ENCODE data around the gene SDC3.
A peak's percentile ranks its signal among the peaks of the same experiment; 100 is the strongest.

SDC3 gene

GRCh38 chr1:30907481-30908315, 860 bp downstream of the SDC3 start:
- Histone ChIP-seq H3K4me3 (ENCODE audit: low read length) (peak overlapping the region; percentile 55), H2AFZ (ENCODE audit: low read depth, low read length) (no peak overlapping the region), H4K20me1 (ENCODE audit: insufficient read depth, low read length) (no peaks in the 10 kb centered on the region), H3K79me2 (ENCODE audit: low read length) (no peaks in the 10 kb centered on the region), H3K36me3 (replicated peaks; ENCODE audit: low read depth, low read length) (no peaks in the 10 kb centered on the region), H3K4me2 (ENCODE audit: low read length) (peak overlapping the region; percentile 41), H3K27me3 (ENCODE audit: low read depth, low read length) (peaks cover 25% of the 10 kb centered on the region), H3K4me1 (ENCODE audit: low read length) (peaks cover 14% of the 10 kb centered on the region), H3K27ac (ENCODE audit: low read length) (no peak overlapping the region), H3K9ac (ENCODE audit: low read length) (no peak overlapping the region), H3K9me3 (ENCODE audit: insufficient read depth, low read length) (no peaks in the 10 kb centered on the region)
- TF ChIP-seq CTCF (IDR thresholded peaks at IDR 0.05; ENCODE audit: low read depth, low read length) (no peak), EZH2phosphoT487 (IDR thresholded peaks at IDR 0.05; ENCODE audit: low read depth) (no peak)

GRCh38 chr1:30906631-30907441, 1.7 kb downstream of the SDC3 start:
- H4K20me1 ChIP-seq (ENCODE audit: insufficient read depth, low read length), result no peaks in the 10 kb centered on the region
- no peak overlapping the region for H3K4me2 ChIP-seq (ENCODE audit: low read length)
- no peaks in the 10 kb centered on the region for H3K79me2 ChIP-seq (ENCODE audit: low read length)
- H3K36me3 ChIP-seq (replicated peaks; ENCODE audit: low read depth, low read length), result no peaks in the 10 kb centered on the region
- TF ChIP-seq EZH2phosphoT487 (IDR thresholded peaks at IDR 0.05; ENCODE audit: low read depth), result no peak
- TF ChIP-seq CTCF (IDR thresholded peaks at IDR 0.05; ENCODE audit: low read depth, low read length), result no peak
- H3K9me3 ChIP-seq (ENCODE audit: insufficient read depth, low read length), result no peaks in the 10 kb centered on the region
- peaks cover 25% of the 10 kb centered on the region for H3K27me3 ChIP-seq (ENCODE audit: low read depth, low read length)
- H3K9ac ChIP-seq (ENCODE audit: low read length), result no peak overlapping the region
- no peak overlapping the region for H3K4me3 ChIP-seq (ENCODE audit: low read length)
- H3K27ac ChIP-seq (ENCODE audit: low read length), result no peak overlapping the region
- H2AFZ ChIP-seq (ENCODE audit: low read depth, low read length), result no peak overlapping the region
- H3K4me1 ChIP-seq (ENCODE audit: low read length), result peaks cover 14% of the 10 kb centered on the region

GRCh38 chr1:30905916-30906620, 2.5 kb downstream of the SDC3 start:
- H2AFZ ChIP-seq (ENCODE audit: low read depth, low read length), result no peak overlapping the region
- H3K79me2 ChIP-seq (ENCODE audit: low read length), result no peaks in the 10 kb centered on the region
- H3K4me1 ChIP-seq (ENCODE audit: low read length), result peaks cover 14% of the 10 kb centered on the region
- H3K4me2 ChIP-seq (ENCODE audit: low read length), result no peak overlapping the region
- H3K4me3 ChIP-seq (ENCODE audit: low read length), result no peak overlapping the region
- no peaks in the 10 kb centered on the region for H3K9me3 ChIP-seq (ENCODE audit: insufficient read depth, low read length)
- H3K27ac ChIP-seq (ENCODE audit: low read length), result no peak overlapping the region
- no peaks in the 10 kb centered on the region for H4K20me1 ChIP-seq (ENCODE audit: insufficient read depth, low read length)
- peaks cover 25% of the 10 kb centered on the region for H3K27me3 ChIP-seq (ENCODE audit: low read depth, low read length)
- TF ChIP-seq EZH2phosphoT487 (IDR thresholded peaks at IDR 0.05; ENCODE audit: low read depth), result no peak
- TF ChIP-seq CTCF (IDR thresholded peaks at IDR 0.05; ENCODE audit: low read depth, low read length), result no peak
- no peak overlapping the region for H3K9ac ChIP-seq (ENCODE audit: low read length)
- no peaks in the 10 kb centered on the region for H3K36me3 ChIP-seq (replicated peaks; ENCODE audit: low read depth, low read length)

- H3K9ac ChIP-seq (ENCODE audit: low read length), result no peak overlapping the region
- no peaks in the 10 kb centered on the region for H3K36me3 ChIP-seq (replicated peaks; ENCODE audit: low read depth, low read length)
- no peak overlapping the region for H3K4me2 ChIP-seq (ENCODE audit: low read length)
- H3K4me1 ChIP-seq (ENCODE audit: low read length), result peaks cover 14% of the 10 kb centered on the region
- TF ChIP-seq CTCF (IDR thresholded peaks at IDR 0.05; ENCODE audit: low read depth, low read length) (no peak), EZH2phosphoT487 (IDR thresholded peaks at IDR 0.05; ENCODE audit: low read depth) (no peak)
- no peaks in the 10 kb centered on the region for H3K9me3 ChIP-seq (ENCODE audit: insufficient read depth, low read length)
- no peak overlapping the region for H3K4me3 ChIP-seq (ENCODE audit: low read length)
- H3K27ac ChIP-seq (ENCODE audit: low read length), result no peak overlapping the region
- no peaks in the 10 kb centered on the region for H3K79me2 ChIP-seq (ENCODE audit: low read length)
- no peaks in the 10 kb centered on the region for H4K20me1 ChIP-seq (ENCODE audit: insufficient read depth, low read length)
- H3K27me3 ChIP-seq (ENCODE audit: low read depth, low read length), result peaks cover 22% of the 10 kb centered on the region
- no peak overlapping the region for H2AFZ ChIP-seq (ENCODE audit: low read depth, low read length)
Observed at GRCh38 chr1:30905403-30905802, 3.2 kb downstream of the SDC3 start.

Data from OCI-LY3 (cell line).